SK-N-MC (cell line): ENCODE results near the gene LSM4.

Experiments
- DNase-seq: peaks from one replicate; pipeline ENCODE4 v3.0.0-alpha.2; 2011; ENCODE audit warnings: low read depth, low spot score
- H3K27ac ChIP-seq: fragments of 200-600 bp; sonication (generic); 2 replicates; pipeline ENCODE4 v1.5.1; 2016; ENCODE audit warnings: mixed run types
- H3K36me3 ChIP-seq: fragments of 200-600 bp; sonication (generic); 2 replicates; pipeline ENCODE4 v1.6.1; 2017; ENCODE audit warnings: antibody characterized with exemption, low read length, mixed read lengths; ENCODE audit not compliant: insufficient read depth
- H3K4me3 ChIP-seq: fragments of 200-600 bp; sonication (generic); 2 replicates; pipeline ENCODE4 v1.5.1; 2016
- H3K9ac ChIP-seq: fragments of 200-600 bp; sonication (generic); 2 replicates; pipeline ENCODE4 v1.8.0; 2017; ENCODE audit warnings: mixed run types, mixed read lengths; ENCODE audit not compliant: insufficient read length
- H3K9me3 ChIP-seq: fragments of 200-600 bp; sonication (generic); 2 replicates; pipeline ENCODE4 v1.6.1; 2017; ENCODE audit warnings: low read depth, mild to moderate bottlenecking, antibody characterized with exemption, low read length, moderate library complexity, mixed read lengths
- EZH2 ChIP-seq: fragments of 200-600 bp; sonication (generic); IDR thresholded peaks from one replicate; pipeline ENCODE4 v1.6.1; 2017; ENCODE audit warnings: antibody characterized with exemption
- FOXP2 ChIP-seq: optimal IDR thresholded peaks from 2 replicates; pipeline ENCODE3; 2011; ENCODE audit warnings: mild to moderate bottlenecking, moderate library complexity; ENCODE audit not compliant: insufficient read depth; ENCODE audit errors: extremely low read length, control extremely low read depth
- POLR2AphosphoS5 ChIP-seq: IDR thresholded peaks from 2 replicates; pipeline ENCODE4 v1.6.1; 2012; ENCODE audit warnings: mild to moderate bottlenecking, low read depth, low read length, borderline replicate concordance

LSM4 gene

GRCh38 chr19:18271433-18271841 is 51.4 kb downstream of the LSM4 start:
- Histone ChIP-seq H3K9ac (no peak overlapping the region), H3K36me3 (no peaks in the 10 kb centered on the region), H3K4me3 (no peak overlapping the region), H3K9me3 (no peaks in the 10 kb centered on the region), H3K27ac (no peak overlapping the region)
- no peak for TF ChIP-seq FOXP2
- TF ChIP-seq EZH2: no peak
- TF ChIP-seq POLR2AphosphoS5: no peak
- DNase-seq: no peak

DNA sequence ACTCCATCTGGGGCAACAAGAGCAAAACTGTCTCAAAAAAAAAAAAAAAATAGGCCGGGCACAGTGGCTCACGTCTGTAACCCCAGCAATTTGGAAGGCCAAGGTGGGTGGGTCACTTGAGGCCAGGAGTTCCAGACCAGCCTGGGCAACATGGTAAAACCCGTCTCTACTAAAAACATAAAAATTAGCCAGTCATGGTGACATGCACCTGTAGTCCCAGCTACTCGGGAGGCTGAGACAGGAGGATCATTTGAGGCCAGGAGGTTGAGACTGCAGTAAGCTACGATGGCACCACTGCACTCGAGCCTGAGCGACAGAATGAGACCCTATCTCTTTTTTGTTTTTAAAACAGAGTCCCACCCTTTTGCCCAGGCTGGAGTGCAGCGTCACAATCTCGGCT is 52.5 kb downstream of the LSM4 start:
- no peak for DNase-seq
- H3K4me3 ChIP-seq: no peak overlapping the region
- H3K9me3 ChIP-seq: no peaks in the 10 kb centered on the region
- no peaks in the 10 kb centered on the region for H3K36me3 ChIP-seq
- H3K9ac ChIP-seq: no peak overlapping the region
- no peak for TF ChIP-seq POLR2AphosphoS5
- no peak for TF ChIP-seq FOXP2
- TF ChIP-seq EZH2: no peak
- H3K27ac ChIP-seq: no peak overlapping the region

DNA sequence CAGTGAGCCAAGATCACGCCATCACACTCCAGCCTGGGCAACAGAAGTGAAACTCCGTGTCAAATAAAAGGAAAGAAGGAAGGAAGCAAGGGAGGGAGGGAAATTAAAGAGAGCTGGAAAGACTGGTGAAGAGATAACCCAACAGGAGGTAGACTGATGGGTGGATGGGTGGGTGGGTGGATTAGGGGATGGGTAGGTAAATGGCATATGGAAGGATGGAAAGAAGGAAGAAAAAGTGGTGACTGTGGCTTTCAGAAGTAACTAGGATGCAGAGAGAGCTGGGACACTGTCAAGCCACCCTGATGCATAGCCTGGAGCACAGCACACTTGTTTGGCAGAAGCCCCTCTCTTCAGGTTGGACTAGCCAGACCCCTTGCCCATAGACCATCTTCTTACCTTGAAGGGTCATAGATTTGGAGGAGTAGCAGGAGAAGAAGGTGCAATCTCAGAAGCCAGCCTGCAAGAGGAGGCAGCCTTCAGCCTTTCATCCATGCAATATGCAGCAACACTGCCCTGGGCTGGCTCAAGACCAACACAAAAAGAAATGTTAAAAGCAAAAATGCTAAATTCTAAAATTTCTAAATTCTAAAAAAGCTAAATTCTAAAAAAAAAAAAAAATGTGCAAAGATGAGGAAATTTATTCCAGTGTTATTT is 53.7 kb downstream of the LSM4 start:
- H3K36me3 ChIP-seq: no peaks in the 10 kb centered on the region

DNA sequence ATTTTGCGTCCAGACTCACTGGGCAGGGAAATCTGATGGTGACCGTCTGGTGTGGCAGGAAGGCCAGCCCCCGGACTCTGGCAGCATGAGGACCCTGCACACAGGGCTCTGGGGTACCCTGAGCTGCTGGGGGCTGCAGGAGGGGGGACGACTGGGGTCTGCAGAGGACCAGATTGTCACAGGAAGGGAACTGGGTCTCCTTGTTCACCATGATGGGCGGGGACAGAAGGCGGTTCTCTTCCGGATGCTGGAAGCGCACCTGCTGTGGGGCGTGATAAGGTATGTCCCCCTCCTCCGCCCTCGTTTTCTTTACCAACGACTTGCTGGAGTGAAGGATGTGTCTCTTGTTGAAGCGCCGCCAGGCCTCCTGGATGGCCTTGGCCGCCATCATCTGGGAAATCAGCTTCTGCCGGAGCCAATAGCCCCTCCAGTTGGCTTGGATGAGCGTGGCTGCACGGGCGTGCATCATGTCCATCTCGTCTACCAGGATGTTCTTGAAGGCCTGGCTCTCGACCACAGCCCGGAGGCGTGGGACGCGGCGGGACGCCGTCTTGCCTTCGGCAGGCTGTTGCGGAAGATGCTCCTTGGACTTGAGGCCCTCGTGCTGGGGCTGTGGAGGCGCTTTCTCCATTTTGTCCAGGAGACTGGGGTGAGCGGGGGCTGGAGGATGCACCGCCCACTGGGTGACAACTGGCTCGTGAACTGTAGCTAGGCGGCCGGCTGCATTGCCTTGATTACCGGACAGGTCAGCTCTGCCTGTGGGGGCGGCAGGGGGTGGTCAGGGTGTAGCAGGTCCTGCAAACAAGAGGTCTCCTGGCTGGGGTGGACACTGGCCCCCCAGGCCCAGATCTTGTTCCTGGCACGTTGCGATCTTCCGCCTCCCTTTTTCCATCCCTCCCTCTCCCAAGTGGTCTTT is 55.8 kb downstream of the LSM4 start:
- no peak for DNase-seq
- no peak overlapping the region for H3K27ac ChIP-seq
- no peaks in the 10 kb centered on the region for H3K36me3 ChIP-seq
- H3K9me3 ChIP-seq: no peaks in the 10 kb centered on the region
- TF ChIP-seq FOXP2: no peak
- no peak for TF ChIP-seq EZH2
- no peak for TF ChIP-seq POLR2AphosphoS5
- H3K9ac ChIP-seq: no peak overlapping the region
- H3K4me3 ChIP-seq: no peak overlapping the region

More for the DNA sequence above, 53.7 kb downstream of the LSM4 start:
- DNase-seq: no peak
- H3K27ac ChIP-seq: no peak overlapping the region
- no peak for TF ChIP-seq FOXP2
- no peak for TF ChIP-seq EZH2
- no peak for TF ChIP-seq POLR2AphosphoS5
- no peaks in the 10 kb centered on the region for H3K9me3 ChIP-seq
- no peak overlapping the region for H3K4me3 ChIP-seq
- H3K9ac ChIP-seq: no peak overlapping the region

- TF ChIP-seq EZH2: no peak
- TF ChIP-seq FOXP2: no peak
- no peak for TF ChIP-seq POLR2AphosphoS5
- H3K36me3 ChIP-seq: no peaks in the 10 kb centered on the region
- no peak overlapping the region for H3K4me3 ChIP-seq
- H3K9me3 ChIP-seq: no peaks in the 10 kb centered on the region
- no peak overlapping the region for H3K9ac ChIP-seq
- DNase-seq: no peak
- H3K27ac ChIP-seq: no peak overlapping the region
Measured at GRCh38 chr19:18265582-18265981, 57.3 kb downstream of the LSM4 start.

DNA sequence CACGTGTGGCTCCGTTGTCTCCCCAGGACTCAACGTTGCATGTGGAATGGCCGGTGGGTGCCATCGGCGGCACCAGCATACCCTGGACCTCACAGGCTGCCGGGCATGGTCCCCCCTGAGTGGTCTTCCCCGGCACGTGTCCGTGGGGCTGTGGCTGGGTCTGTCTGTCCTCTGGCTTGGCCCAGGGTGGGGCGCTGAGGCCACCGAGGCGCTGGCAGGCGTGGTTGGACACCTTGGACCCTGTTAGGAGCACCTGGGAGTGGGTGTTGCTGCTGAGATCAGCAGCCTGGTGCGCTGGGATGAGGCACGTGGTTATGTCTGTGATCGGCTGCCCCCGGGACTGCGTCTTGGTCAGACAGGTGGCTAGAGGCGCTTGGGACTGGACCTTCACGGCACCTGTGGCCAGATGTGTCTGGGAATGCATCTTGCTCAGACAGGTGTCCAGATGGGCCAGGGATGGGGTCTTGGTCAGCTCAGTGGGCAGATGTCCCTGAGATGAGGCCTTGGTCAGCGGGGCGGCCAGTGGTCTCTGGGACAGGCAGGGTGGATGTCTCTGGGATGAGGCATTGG is 57.8 kb downstream of the LSM4 start:
- TF ChIP-seq EZH2 (no peak), FOXP2 (no peak), POLR2AphosphoS5 (no peak)
- no peaks in the 10 kb centered on the region for H3K36me3 ChIP-seq
- H3K9me3 ChIP-seq: no peaks in the 10 kb centered on the region
- H3K9ac ChIP-seq: no peak overlapping the region
- no peak for DNase-seq
- no peak overlapping the region for H3K27ac ChIP-seq
- H3K4me3 ChIP-seq: no peak overlapping the region

DNA sequence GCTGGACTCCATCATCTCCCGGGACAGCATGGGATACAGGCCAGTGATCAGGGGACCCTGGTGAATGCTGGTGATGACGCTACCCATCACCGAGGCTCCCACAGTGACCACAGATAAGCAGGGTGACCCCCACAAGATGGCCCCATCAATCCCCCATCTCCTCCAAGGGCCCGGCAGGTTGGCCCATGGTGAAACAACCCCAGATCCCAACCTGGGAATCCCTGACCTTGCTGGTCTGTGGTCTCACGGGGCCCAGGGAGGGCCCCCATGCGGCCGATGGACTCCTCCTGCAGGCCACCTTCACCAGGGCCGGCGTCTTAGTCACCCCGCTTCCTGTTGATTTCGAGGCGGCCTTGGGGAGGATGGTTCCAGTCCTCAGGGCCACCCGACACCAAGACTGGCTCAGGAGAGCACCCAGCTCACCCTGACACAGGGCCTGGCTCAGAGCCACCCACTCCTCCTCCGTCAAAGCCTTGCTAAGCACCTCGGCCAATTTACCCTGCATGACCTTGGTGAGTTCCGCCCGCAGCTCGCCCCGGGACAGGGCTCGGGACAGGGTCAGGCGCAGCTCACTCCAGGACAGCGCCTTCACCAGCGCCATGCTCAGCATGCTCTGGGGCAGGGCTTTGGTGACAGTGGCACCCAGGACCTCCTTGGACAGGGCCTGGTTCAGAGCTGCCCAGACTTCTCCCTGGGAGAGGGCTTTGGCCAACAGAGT is 58.6 kb downstream of the LSM4 start:
- Histone ChIP-seq H3K27ac (no peak overlapping the region), H3K36me3 (no peaks in the 10 kb centered on the region), H3K4me3 (no peak overlapping the region), H3K9ac (no peak overlapping the region), H3K9me3 (no peaks in the 10 kb centered on the region)
- TF ChIP-seq EZH2 (no peak), POLR2AphosphoS5 (no peak), FOXP2 (no peak)
- no peak for DNase-seq

DNA sequence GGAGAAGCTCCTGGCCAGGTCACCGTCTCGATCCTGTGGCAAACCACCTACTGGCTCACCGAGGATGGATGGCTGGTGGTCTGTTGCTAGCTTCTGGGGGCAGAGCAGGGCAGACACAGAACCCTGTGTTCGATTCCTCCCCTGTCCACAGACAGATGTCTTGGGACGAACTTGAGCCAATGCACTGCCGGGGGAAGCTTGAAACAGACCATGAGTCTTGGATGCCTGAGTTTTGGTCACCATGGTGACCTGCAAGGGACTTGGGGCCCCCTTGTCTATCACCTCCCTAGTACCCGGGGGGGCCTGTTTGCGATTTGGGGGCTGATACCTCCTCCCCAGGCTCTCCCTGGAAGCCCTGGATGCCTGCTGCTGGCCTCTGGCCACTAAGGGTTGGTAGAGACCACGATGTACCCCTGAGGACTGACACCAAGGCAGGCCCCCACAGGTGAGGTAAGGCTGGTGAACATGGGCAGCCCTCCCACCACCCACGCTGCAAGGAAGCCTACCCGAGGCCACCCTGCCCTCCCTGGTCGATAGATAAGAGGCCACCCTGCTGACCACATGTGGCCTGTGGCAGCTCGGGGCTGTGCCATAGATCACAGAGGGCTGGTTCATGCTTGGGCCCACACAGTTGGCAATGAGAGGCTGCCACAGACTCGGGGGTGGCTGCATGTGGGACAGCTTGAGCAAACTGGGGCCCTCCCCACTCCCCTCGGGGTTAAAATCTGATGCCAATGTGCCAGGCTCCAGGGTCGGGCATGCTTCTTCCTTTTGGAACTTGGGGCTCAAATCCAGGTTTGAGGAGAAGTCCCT is 59.3 kb downstream of the LSM4 start:
- no peak for DNase-seq
- TF ChIP-seq FOXP2 (no peak), POLR2AphosphoS5 (no peak)
- Histone ChIP-seq H3K27ac (no peak overlapping the region), H3K4me3 (no peak overlapping the region), H3K9ac (no peak overlapping the region), H3K36me3 (no peaks in the 10 kb centered on the region), H3K9me3 (no peaks in the 10 kb centered on the region)
